GM19467 (cell line): ENCODE data around the gene CCDC172.

Experiments
- ATAC-seq: cut with Tn5 transposase; IDR thresholded peaks from one replicate; pipeline ENCODE4 v1.9.1; 2021; ENCODE audit warnings: mild to moderate bottlenecking, moderate library complexity; ENCODE audit not compliant: unreplicated experiment

CCDC172 gene

GRCh38 chr10:116429288-116429977, 105.2 kb downstream of the CCDC172 start:
- no peak for ATAC-seq
